ENCODE measurements around the gene RETN.

Gene RETN

GRCh38 chr19:7668842-7669241 lies at the start of gene RETN:
Gene RETN, plus strand, starts transcription at chr19:7669049. Its CDS starts 278 bp downstream, at chr19:7669327.
- DNase-seq = no peak

- no peak for DNase-seq
These were observed 49.0 kb upstream of the RETN start for GRCh38 chr19:7619671-7620441.

- DNase-seq = no peak
These were observed 48.1 kb upstream of the RETN start for GRCh38 chr19:7620442-7621412.

- DNase-seq = no peak
These were observed 45.7 kb upstream of the RETN start for GRCh38 chr19:7622933-7623685.

GRCh38 chr19:7623725-7624603 lies 44.9 kb upstream of the RETN start:
- DNase-seq = no peak

GRCh38 chr19:7624810-7625209 lies 44.0 kb upstream of the RETN start:
- no peak for DNase-seq

- no peak for DNase-seq
These were observed 43.0 kb upstream of the RETN start for GRCh38 chr19:7625763-7626372.

- no peak for DNase-seq
These were observed 41.7 kb upstream of the RETN start for GRCh38 chr19:7627166-7627565.

GRCh38 chr19:7628589-7629311 lies 40.1 kb upstream of the RETN start:
- no peak for DNase-seq

GRCh38 chr19:7629347-7630054 lies 39.3 kb upstream of the RETN start, which contains the start of the genes PET100 and XAB2:
Gene PET100, plus strand, starts transcription at chr19:7629793. Its CDS starts 41 bp downstream, at chr19:7629834.
Gene XAB2, minus strand, starts transcription at chr19:7629545. Its CDS starts 18 bp downstream, at chr19:7629527.
- DNase-seq = peak; percentile 99

GRCh38 chr19:7631577-7631976 lies 37.3 kb upstream of the RETN start:
- no peak for DNase-seq

- no peak for DNase-seq
These were observed 36.3 kb upstream of the RETN start for GRCh38 chr19:7632340-7633203.

- DNase-seq = no peak
These were observed 35.2 kb upstream of the RETN start, which contains the start of gene PCP2 for GRCh38 chr19:7633698-7634097. Gene PCP2, minus strand, starts transcription at chr19:7633719. Its CDS starts 262 bp downstream, at chr19:7633457.

- DNase-seq = no peak
These were observed 33.2 kb upstream of the RETN start for GRCh38 chr19:7635670-7636069.

GRCh38 chr19:7636317-7636690 lies 32.5 kb upstream of the RETN start:
- no peak for DNase-seq

- DNase-seq = peak; percentile 91
These were observed 32.0 kb upstream of the RETN start, which contains the start of gene STXBP2 for GRCh38 chr19:7636691-7637373. Gene STXBP2, plus strand, starts transcription at chr19:7637110. Its CDS starts 40 bp downstream, at chr19:7637150.

- no peak for DNase-seq
These were observed 31.2 kb upstream of the RETN start for GRCh38 chr19:7637374-7638256.
